OCI-LY1 (cell line): ENCODE results near the gene PC.
"Not testable (repeated sequence)": the region's sequence is repeated elsewhere in the genome, so short reads cannot be mapped to it uniquely, and the experiment has no call there.

ENCODE experiments used
- H2AFZ ChIP-seq: fragments of 200-600 bp; sonication (generic), shearing (Covaris generic); 2 replicates; pipeline ENCODE4 v1.6.0; 2014; ENCODE audit warnings: antibody characterized with exemption, mild to moderate bottlenecking, low read length
- H3F3A ChIP-seq: fragments of 200-600 bp; sonication (generic), shearing (Covaris generic); 2 replicates; pipeline ENCODE4 v1.6.0; 2014; ENCODE audit warnings: mild to moderate bottlenecking, antibody characterized with exemption, low read length, moderate library complexity; ENCODE audit not compliant: insufficient read depth
- H3K27ac ChIP-seq: fragments of 200-600 bp; sonication (generic); 2 replicates; pipeline ENCODE4 v1.5.1; 2014; ENCODE audit warnings: low read length, mixed run types, mild to moderate bottlenecking, low read depth; ENCODE audit not compliant: poor library complexity, severe bottlenecking
- H3K27me3 ChIP-seq: fragments of 200-600 bp; sonication (generic); 2 replicates; pipeline ENCODE4 v1.6.0; 2014; ENCODE audit warnings: antibody characterized with exemption, mild to moderate bottlenecking, low read length, moderate library complexity; ENCODE audit not compliant: insufficient read depth
- H3K36me3 ChIP-seq: fragments of 200-600 bp; sonication (generic); 2 replicates; pipeline ENCODE4 v1.6.1; 2014; ENCODE audit warnings: mild to moderate bottlenecking, antibody characterized with exemption, low read length, moderate library complexity, mixed read lengths; ENCODE audit not compliant: insufficient read depth
- H3K4me1 ChIP-seq: fragments of 200-600 bp; sonication (generic); 2 replicates; pipeline ENCODE4 v1.5.1; 2014; ENCODE audit warnings: mild to moderate bottlenecking, low read length, moderate library complexity; ENCODE audit not compliant: insufficient read depth, severe bottlenecking
- H3K4me2 ChIP-seq: fragments of 200-600 bp; sonication (generic), shearing (Covaris generic); 2 replicates; pipeline ENCODE4 v1.6.1; 2014; ENCODE audit warnings: low read length
- H3K4me3 ChIP-seq: fragments of 200-600 bp; sonication (generic); 2 replicates; pipeline ENCODE4 v1.5.1; 2014; ENCODE audit warnings: low read length, low read depth, mild to moderate bottlenecking, mixed read lengths; ENCODE audit not compliant: poor library complexity, severe bottlenecking
- H3K79me2 ChIP-seq: fragments of 200-600 bp; shearing (Covaris generic); 2 replicates; pipeline ENCODE4 v1.6.1; 2016; ENCODE audit warnings: mixed run types, low read length, mixed read lengths; ENCODE audit not compliant: insufficient read depth
- H3K9ac ChIP-seq: fragments of 200-600 bp; sonication (generic), shearing (Covaris generic); 2 replicates; pipeline ENCODE4 v1.6.1; 2014; ENCODE audit warnings: mild to moderate bottlenecking, low read length, mixed read lengths
- H3K9me2 ChIP-seq: fragments of 200-600 bp; sonication (generic), shearing (Covaris generic); 2 replicates; pipeline ENCODE4 v1.6.1; 2014; ENCODE audit warnings: low read depth, mild to moderate bottlenecking, low read length, mixed read lengths
- H3K9me3 ChIP-seq: fragments of 200-600 bp; shearing (Covaris generic); 2 replicates; pipeline ENCODE4 v1.6.1; 2014; ENCODE audit warnings: low read length, mixed read lengths
- H4K20me1 ChIP-seq: fragments of 200-600 bp; sonication (generic), shearing (Covaris generic); 2 replicates; pipeline ENCODE4 v1.6.0; 2016; ENCODE audit warnings: mild to moderate bottlenecking, low read length; ENCODE audit not compliant: insufficient read depth
- CTCF ChIP-seq: fragments of 200-600 bp; sonication (generic), shearing (Covaris generic); IDR thresholded peaks from 2 replicates; pipeline ENCODE4 v1.5.1; 2017; ENCODE audit warnings: mild to moderate bottlenecking, antibody characterized with exemption, low read length, moderate library complexity, mixed read lengths
- EZH2 ChIP-seq: fragments of 200-600 bp; sonication (generic), shearing (Covaris generic); IDR thresholded peaks from 2 replicates; pipeline ENCODE4 v1.8.0; 2017; ENCODE audit warnings: borderline replicate concordance, mixed run types, mild to moderate bottlenecking, antibody characterized with exemption, low read length, moderate library complexity, mixed read lengths

The PC gene

GRCh38 chr11:66962247-66962646 is 4.1 kb upstream of the PC start:
- TF ChIP-seq EZH2 (no peak), CTCF (no peak)
- H3K9me3 ChIP-seq = no peaks in the 10 kb centered on the region
- no peaks in the 10 kb centered on the region for H3F3A ChIP-seq
- H3K27ac ChIP-seq = no peak overlapping the region
- H3K9me2 ChIP-seq = no peaks in the 10 kb centered on the region
- no peak overlapping the region for H2AFZ ChIP-seq
- H4K20me1 ChIP-seq = no peaks in the 10 kb centered on the region
- no peaks in the 10 kb centered on the region for H3K36me3 ChIP-seq
- H3K4me2 ChIP-seq = no peak overlapping the region
- no peak overlapping the region for H3K4me3 ChIP-seq
- 0 out of 2 replicates have a peak, but pooled peaks cover 4% of the 10 kb centered on the region for H3K27me3 ChIP-seq
- H3K4me1 ChIP-seq = no peaks in the 10 kb centered on the region
- H3K79me2 ChIP-seq = no peaks in the 10 kb centered on the region
- no peak overlapping the region for H3K9ac ChIP-seq

GRCh38 chr11:66961691-66962213 is 3.6 kb upstream of the PC start:
- not testable (repeated sequence) for H2AFZ ChIP-seq, H3K36me3 ChIP-seq, H3F3A ChIP-seq, H3K79me2 ChIP-seq, H3K9me3 ChIP-seq, H3K4me1 ChIP-seq, H3K9ac ChIP-seq, H3K27ac ChIP-seq, H3K9me2 ChIP-seq, H3K4me2 ChIP-seq, H3K4me3 ChIP-seq, H3K27me3 ChIP-seq, H4K20me1 ChIP-seq

GRCh38 chr11:66958956-66959274 is 732 bp upstream of the PC start:
- Histone ChIP-seq H3K9me2 (no peaks in the 10 kb centered on the region), H3K9ac (no peak overlapping the region), H3K4me3 (no peak overlapping the region), H3K9me3 (no peaks in the 10 kb centered on the region), H3K4me1 (no peaks in the 10 kb centered on the region), H2AFZ (no peak overlapping the region), H3K36me3 (no peaks in the 10 kb centered on the region), H3F3A (no peaks in the 10 kb centered on the region), H3K4me2 (no peak overlapping the region), H3K27ac (no peak overlapping the region), H3K79me2 (no peaks in the 10 kb centered on the region), H4K20me1 (no peaks in the 10 kb centered on the region), H3K27me3 (0 out of 2 replicates have a peak, but pooled peaks cover 4% of the 10 kb centered on the region)
- TF ChIP-seq EZH2 = no peak
- no peak for TF ChIP-seq CTCF

GRCh38 chr11:66957971-66958231 is 282 bp downstream of the PC start:
- Histone ChIP-seq H3K9me2 (no peaks in the 10 kb centered on the region), H3K9ac (no peak overlapping the region), H3F3A (no peaks in the 10 kb centered on the region), H3K36me3 (no peaks in the 10 kb centered on the region), H2AFZ (no peak overlapping the region), H4K20me1 (no peaks in the 10 kb centered on the region), H3K4me2 (no peak overlapping the region), H3K79me2 (no peaks in the 10 kb centered on the region), H3K27me3 (0 out of 2 replicates have a peak, but pooled peaks cover under 1% of the 10 kb centered on the region), H3K4me3 (no peak overlapping the region), H3K9me3 (no peaks in the 10 kb centered on the region), H3K27ac (no peak overlapping the region), H3K4me1 (no peaks in the 10 kb centered on the region)
- no peak for TF ChIP-seq EZH2
- no peak for TF ChIP-seq CTCF
